Measurements from ENCODE around the gene TAF7.

Gene TAF7

DNA sequence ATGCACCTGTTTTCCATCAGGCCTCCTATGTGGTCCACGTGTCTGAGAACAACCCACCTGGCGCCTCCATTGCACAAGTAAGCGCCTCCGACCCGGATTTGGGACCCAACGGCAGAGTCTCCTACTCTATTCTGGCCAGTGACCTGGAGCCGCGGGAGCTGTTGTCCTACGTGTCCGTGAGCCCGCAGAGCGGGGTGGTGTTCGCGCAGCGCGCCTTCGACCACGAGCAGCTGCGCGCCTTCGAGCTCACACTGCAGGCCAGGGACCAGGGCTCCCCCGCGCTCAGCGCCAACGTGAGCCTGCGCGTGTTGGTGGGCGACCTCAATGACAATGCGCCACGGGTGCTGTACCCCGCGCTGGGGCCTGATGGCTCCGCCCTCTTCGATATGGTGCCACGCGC lies 31.0 kb upstream of the TAF7 start (continued):
- TF ChIP-seq ZNF585B (tag by site-specific recombination; IDR thresholded peaks at IDR 0.05) (no peak), ZNF747 (tag by site-specific recombination; IDR thresholded peaks at IDR 0.05) (no peak), ZIC2 (tag by site-specific recombination; IDR thresholded peaks at IDR 0.05) (no peak), ZNF223 (tag by site-specific recombination; IDR thresholded peaks at IDR 0.05) (no peak), ZNF292 (tag by site-specific recombination; IDR thresholded peaks at IDR 0.05; ENCODE audit: borderline replicate concordance, low read depth) (no peak), ZNF610 (tag by site-specific recombination; IDR thresholded peaks at IDR 0.05; ENCODE audit: borderline replicate concordance) (no peak), ZFP41 (tag by site-specific recombination; IDR thresholded peaks at IDR 0.05; ENCODE audit: borderline replicate concordance) (no peak), KLF16 (tag by site-specific recombination; IDR thresholded peaks at IDR 0.05) (no peak)
- TF ChIP-seq, protein P1, sequence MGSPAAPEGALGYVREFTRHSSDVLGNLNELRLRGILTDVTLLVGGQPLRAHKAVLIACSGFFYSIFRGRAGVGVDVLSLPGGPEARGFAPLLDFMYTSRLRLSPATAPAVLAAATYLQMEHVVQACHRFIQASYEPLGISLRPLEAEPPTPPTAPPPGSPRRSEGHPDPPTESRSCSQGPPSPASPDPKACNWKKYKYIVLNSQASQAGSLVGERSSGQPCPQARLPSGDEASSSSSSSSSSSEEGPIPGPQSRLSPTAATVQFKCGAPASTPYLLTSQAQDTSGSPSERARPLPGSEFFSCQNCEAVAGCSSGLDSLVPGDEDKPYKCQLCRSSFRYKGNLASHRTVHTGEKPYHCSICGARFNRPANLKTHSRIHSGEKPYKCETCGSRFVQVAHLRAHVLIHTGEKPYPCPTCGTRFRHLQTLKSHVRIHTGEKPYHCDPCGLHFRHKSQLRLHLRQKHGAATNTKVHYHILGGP (tag by site-specific recombination; IDR thresholded peaks at IDR 0.05) = no peak
- TF ChIP-seq, protein P2, sequence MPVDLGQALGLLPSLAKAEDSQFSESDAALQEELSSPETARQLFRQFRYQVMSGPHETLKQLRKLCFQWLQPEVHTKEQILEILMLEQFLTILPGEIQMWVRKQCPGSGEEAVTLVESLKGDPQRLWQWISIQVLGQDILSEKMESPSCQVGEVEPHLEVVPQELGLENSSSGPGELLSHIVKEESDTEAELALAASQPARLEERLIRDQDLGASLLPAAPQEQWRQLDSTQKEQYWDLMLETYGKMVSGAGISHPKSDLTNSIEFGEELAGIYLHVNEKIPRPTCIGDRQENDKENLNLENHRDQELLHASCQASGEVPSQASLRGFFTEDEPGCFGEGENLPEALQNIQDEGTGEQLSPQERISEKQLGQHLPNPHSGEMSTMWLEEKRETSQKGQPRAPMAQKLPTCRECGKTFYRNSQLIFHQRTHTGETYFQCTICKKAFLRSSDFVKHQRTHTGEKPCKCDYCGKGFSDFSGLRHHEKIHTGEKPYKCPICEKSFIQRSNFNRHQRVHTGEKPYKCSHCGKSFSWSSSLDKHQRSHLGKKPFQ (tag by site-specific recombination; IDR thresholded peaks at IDR 0.05) = no peak

DNA sequence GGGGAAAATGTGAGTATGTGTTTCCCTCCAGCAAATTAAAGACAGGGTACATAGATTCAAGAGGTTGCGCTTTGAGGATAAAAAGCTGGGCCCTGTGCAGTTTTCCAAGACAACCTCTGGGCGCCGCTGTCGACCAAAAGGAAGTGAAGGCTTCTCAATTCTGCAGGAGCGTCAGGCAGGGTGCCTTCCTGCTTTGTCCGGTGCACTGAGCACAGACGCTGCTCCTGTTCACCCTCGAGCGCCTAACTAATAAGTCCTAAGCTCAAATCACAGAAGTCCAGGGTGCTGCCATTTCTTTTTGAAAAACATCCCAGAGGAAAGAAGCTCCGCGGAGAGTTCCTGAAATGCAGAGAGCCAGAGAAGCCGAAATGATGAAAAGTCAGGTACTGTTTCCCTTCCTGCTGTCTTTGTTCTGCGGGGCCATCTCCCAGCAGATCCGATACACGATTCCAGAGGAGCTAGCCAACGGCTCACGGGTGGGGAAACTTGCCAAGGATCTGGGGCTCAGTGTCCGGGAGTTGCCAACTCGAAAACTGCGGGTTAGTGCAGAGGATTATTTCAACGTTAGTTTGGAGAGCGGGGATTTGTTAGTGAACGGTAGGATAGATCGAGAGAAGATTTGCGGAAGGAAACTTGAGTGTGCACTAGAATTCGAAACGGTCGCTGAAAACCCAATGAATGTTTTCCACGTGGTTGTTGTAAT lies 29.5 kb upstream of the TAF7 start, which contains the start of gene PCDHGB1:
Gene PCDHGB1 (plus strand): TSS at position 183 of the 703 bp plus-strand sequence. CDS start 162 bp downstream, at position 345.
- peaks cover 2% of the 10 kb centered on the region; the same call in 1 of the 2 replicates for H3K4me1 ChIP-seq (ENCODE audit: control insufficient read depth, insufficient read depth, low read length)
- no peak within 1 kb of the TSS for H3K27ac ChIP-seq (ENCODE audit: extremely low read depth, low read depth, low read length)
- peak within 1 kb of the TSS; percentile 34 for H3K4me3 ChIP-seq (ENCODE audit: low read depth, low read length)
- ChIA-PET CTCF (interaction anchor here (0.5 to 5.6 kb wide), 42 partner anchors 8 to 544 kb away, joined by 3 to 33 read pairs (median 5); partner anchors contain the start of genes PCDHGA1, PCDHGA11, PCDHGA12 and PCDHGA2), POLR2A (interaction anchor here (0.6 to 1.3 kb wide), 3 partner anchors 30 to 214 kb away, joined by 3 to 5 read pairs (median 4); partner anchors contain the start of gene TAF7)
- H3K9me3 ChIP-seq (ENCODE audit: control insufficient read depth, insufficient read depth, low read depth, low read length) = no peaks in the 10 kb centered on the region
- no peaks in the 10 kb centered on the region for H3K36me3 ChIP-seq (ENCODE audit: control insufficient read depth in 2 of 2, insufficient read depth in 1 of 2, low read length in 2 of 2)
- no peak for TF ChIP-seq GLI4 (tag by site-specific recombination; IDR thresholded peaks at IDR 0.05)
- TF ChIP-seq ZNF169 (tag by site-specific recombination; IDR thresholded peaks at IDR 0.05) = no peak
- TF ChIP-seq ZBTB17 (tag by site-specific recombination; IDR thresholded peaks at IDR 0.05) = peak; percentile 8; the same call in 1 of the 2 replicates
- TF ChIP-seq, protein P3, sequence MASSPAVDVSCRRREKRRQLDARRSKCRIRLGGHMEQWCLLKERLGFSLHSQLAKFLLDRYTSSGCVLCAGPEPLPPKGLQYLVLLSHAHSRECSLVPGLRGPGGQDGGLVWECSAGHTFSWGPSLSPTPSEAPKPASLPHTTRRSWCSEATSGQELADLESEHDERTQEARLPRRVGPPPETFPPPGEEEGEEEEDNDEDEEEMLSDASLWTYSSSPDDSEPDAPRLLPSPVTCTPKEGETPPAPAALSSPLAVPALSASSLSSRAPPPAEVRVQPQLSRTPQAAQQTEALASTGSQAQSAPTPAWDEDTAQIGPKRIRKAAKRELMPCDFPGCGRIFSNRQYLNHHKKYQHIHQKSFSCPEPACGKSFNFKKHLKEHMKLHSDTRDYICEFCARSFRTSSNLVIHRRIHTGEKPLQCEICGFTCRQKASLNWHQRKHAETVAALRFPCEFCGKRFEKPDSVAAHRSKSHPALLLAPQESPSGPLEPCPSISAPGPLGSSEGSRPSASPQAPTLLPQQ (tag by site-specific recombination; IDR thresholded peaks at IDR 0.05) = no peak
- no peak for TF ChIP-seq ZNF221 (tag by site-specific recombination; IDR thresholded peaks at IDR 0.05; ENCODE audit: borderline replicate concordance)
- TF ChIP-seq ZNF664 (tag by site-specific recombination; IDR thresholded peaks at IDR 0.05) = no peak
- TF ChIP-seq, protein P4, sequence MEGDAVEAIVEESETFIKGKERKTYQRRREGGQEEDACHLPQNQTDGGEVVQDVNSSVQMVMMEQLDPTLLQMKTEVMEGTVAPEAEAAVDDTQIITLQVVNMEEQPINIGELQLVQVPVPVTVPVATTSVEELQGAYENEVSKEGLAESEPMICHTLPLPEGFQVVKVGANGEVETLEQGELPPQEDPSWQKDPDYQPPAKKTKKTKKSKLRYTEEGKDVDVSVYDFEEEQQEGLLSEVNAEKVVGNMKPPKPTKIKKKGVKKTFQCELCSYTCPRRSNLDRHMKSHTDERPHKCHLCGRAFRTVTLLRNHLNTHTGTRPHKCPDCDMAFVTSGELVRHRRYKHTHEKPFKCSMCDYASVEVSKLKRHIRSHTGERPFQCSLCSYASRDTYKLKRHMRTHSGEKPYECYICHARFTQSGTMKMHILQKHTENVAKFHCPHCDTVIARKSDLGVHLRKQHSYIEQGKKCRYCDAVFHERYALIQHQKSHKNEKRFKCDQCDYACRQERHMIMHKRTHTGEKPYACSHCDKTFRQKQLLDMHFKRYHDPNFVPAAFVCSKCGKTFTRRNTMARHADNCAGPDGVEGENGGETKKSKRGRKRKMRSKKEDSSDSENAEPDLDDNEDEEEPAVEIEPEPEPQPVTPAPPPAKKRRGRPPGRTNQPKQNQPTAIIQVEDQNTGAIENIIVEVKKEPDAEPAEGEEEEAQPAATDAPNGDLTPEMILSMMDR (tag by site-specific recombination; IDR thresholded peaks at IDR 0.05) = peak; percentile 47; the same call in 1 of the 2 replicates
- peak; percentile 67; the same call in 1 of the 2 replicates for TF ChIP-seq ZNF2 (tag by site-specific recombination; IDR thresholded peaks at IDR 0.05)
- no peak for TF ChIP-seq MEIS1 (CRISPR knock-in tag; IDR thresholded peaks at IDR 0.05; ENCODE audit: borderline replicate concordance)
- TF ChIP-seq ZNF654 (tag by site-specific recombination; IDR thresholded peaks at IDR 0.05; ENCODE audit: low read depth) = peak; percentile 66
- no peak for TF ChIP-seq ZNF48 (tag by site-specific recombination; IDR thresholded peaks at IDR 0.05)
- TF ChIP-seq, protein P5, sequence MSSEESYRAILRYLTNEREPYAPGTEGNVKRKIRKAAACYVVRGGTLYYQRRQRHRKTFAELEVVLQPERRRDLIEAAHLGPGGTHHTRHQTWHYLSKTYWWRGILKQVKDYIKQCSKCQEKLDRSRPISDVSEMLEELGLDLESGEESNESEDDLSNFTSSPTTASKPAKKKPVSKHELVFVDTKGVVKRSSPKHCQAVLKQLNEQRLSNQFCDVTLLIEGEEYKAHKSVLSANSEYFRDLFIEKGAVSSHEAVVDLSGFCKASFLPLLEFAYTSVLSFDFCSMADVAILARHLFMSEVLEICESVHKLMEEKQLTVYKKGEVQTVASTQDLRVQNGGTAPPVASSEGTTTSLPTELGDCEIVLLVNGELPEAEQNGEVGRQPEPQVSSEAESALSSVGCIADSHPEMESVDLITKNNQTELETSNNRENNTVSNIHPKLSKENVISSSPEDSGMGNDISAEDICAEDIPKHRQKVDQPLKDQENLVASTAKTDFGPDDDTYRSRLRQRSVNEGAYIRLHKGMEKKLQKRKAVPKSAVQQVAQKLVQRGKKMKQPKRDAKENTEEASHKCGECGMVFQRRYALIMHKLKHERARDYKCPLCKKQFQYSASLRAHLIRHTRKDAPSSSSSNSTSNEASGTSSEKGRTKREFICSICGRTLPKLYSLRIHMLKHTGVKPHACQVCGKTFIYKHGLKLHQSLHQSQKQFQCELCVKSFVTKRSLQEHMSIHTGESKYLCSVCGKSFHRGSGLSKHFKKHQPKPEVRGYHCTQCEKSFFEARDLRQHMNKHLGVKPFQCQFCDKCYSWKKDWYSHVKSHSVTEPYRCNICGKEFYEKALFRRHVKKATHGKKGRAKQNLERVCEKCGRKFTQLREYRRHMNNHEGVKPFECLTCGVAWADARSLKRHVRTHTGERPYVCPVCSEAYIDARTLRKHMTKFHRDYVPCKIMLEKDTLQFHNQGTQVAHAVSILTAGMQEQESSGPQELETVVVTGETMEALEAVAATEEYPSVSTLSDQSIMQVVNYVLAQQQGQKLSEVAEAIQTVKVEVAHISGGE (tag by site-specific recombination; conservative IDR thresholded peaks at IDR 0.05; ENCODE audit: low read depth) = peak; percentile 54
- TF ChIP-seq, protein P6, sequence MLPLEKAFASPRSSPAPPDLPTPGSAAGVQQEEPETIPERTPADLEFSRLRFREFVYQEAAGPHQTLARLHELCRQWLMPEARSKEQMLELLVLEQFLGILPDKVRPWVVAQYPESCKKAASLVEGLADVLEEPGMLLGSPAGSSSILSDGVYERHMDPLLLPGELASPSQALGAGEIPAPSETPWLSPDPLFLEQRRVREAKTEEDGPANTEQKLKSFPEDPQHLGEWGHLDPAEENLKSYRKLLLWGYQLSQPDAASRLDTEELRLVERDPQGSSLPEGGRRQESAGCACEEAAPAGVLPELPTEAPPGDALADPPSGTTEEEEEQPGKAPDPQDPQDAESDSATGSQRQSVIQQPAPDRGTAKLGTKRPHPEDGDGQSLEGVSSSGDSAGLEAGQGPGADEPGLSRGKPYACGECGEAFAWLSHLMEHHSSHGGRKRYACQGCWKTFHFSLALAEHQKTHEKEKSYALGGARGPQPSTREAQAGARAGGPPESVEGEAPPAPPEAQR (tag by site-specific recombination; IDR thresholded peaks at IDR 0.05) = no peak
- peak; percentile 85; the same call in 1 of the 2 replicates for TF ChIP-seq ZNF610 (tag by site-specific recombination; IDR thresholded peaks at IDR 0.05; ENCODE audit: borderline replicate concordance)
- peak; percentile 69 for TF ChIP-seq ZNF335 (tag by site-specific recombination; conservative IDR thresholded peaks at IDR 0.05)
